HG03442 (cell line): ENCODE data around the gene PRXL2B.
"Not testable (repeated sequence)": the region's sequence is repeated elsewhere in the genome, so short reads cannot be mapped to it uniquely, and the experiment has no call there.

Experiments
- ATAC-seq: cut with Tn5 transposase; IDR thresholded peaks from one replicate; pipeline ENCODE4 v1.9.1; 2021; ENCODE audit warnings: mild to moderate bottlenecking, moderate library complexity; ENCODE audit not compliant: unreplicated experiment

The PRXL2B gene

DNA sequence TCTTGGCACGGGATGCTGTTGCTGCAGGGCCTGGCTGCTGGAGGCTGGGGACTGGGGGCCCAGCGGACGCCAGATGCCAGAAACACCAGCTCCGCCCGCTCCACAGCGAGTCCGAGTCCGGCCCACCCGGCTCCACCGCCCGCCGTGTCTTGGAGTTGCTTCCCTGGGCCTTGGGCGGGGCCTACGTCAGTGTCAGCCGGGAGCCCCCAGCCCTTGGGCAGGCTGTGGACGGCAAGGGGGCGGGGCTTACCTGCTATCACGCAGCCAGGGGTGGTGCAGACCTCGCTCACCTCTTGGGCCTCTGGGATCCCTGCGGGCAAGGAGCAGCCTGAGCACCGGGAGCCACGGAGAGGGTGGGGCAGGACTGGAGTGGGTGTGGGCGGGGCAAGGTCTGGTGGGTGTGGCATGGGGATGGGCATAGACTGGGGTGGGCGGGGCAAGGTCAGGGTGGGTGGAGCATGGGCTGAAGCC lies 24.5 kb downstream of the PRXL2B start:
- ATAC-seq, result no peak

DNA sequence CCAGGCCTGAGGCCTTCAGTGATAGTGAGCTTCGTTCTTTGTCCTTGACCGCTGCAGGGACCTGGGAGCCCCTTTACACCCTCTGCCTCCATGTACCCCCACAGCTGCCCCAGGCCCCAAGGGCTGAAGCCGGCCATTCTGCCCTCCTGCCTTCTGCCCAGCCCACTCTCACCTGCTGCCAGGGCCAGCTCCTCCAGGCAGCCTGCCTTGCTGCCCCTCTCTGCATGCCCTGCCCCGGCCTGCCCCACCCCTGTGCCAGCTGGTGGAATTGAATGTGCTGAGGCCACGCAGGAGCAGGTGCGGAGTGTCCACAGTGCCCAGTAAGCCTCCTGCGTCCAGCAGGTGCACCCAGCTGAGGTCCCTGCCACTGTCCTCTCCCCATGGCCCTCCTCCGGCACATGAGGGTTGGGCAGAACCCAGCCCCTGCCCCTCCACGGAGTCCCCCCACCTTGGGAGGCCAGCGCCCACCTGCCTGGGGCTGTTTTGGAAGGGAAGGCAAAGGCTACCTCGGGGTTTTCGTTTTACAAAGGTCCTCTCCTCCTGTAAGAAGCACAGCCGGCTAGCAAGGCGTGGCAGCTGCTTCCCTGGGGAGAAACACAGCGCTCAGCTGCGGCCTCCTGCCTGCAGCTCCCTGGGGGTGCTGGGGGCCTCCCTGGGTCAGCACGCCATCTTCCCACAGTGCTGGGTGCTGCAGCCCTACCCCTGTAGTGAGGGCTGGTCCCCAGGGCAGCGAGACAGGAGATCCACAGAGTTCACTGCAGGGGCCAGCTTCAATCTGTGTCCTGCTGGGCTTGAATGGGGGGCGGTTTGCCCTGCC lies 25.3 kb downstream of the PRXL2B start:
- ATAC-seq, result no peak

DNA sequence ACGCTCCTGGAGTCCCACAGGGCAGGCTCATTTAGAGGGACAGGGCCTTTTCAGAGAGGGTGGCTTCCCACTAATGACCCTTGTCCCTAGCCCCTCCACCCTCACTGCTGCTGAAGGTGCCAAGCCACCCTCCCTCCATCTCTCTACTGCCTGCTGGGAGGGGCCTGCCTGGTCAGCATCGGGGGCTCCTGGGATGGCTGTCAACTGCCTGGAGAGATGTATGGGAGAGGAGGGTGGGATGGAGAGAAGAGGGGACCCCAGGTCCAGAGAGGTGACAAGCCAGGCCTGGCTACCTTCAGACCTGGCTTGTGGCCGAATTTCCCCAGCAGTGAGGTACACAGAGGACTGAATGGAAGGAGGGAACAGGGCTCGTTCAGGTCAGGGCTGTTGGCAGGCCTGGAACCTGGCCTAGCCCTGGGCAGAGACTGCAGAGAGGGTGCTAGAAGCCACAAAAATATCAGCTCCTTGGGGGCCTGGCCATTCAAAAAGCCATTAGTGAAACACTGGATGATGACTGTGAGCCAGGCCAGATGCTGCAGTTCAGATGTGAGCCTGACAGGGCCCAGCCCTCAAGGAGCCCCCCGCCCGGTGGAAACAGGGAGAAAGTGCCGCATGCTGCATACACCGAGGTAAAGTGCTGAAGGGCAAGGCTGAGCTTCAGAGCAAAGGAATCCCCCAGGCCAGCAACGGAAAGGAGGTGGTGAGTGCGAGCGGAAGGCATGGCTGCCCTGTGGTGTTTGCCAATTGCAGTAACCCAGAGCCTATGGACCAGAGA lies 26.2 kb downstream of the PRXL2B start:
- no peak for ATAC-seq

DNA sequence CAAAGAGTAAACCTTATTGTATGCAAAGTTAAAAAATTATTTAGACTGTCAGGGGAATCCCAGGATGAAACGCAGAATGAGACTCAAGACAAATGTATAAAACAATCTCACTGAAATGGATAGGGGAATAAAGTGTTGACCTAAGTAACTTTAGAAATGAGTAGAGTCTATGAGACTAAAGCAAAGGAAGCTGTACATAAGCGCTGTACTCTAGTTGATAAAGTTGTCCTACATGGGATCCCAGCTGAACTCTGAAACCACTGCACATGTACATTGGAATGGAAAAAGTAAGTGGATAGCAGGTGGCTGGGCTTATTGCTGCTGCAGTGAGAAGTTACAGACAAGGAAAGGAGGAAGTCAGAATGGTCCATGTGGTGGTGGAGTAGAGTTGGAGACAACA lies 27.6 kb downstream of the PRXL2B start:
- no peak for ATAC-seq

DNA sequence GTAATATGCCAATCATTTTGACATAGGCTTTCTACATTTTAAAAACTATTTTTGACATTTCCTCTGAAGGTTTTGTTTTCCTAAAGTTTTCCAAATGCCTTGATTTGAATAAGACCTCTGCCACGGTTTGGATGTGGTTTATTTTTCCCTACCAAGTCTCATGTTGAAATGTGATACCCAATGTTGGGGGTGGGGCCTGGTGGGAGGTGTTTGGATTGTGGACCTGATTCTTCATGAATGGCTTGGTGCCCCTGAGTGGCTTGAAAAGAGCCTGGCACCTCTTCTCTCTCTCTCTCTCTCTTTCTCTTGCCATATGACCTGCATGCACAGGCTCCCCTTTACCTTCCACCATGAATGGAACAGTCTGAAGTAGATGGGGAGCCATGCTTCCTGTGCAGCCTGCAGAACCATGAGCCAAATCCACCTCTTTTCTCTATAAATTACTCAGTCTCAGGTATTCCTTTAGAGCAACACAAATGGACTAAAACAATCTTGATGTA lies 31.4 kb downstream of the PRXL2B start:
- no peak for ATAC-seq

DNA sequence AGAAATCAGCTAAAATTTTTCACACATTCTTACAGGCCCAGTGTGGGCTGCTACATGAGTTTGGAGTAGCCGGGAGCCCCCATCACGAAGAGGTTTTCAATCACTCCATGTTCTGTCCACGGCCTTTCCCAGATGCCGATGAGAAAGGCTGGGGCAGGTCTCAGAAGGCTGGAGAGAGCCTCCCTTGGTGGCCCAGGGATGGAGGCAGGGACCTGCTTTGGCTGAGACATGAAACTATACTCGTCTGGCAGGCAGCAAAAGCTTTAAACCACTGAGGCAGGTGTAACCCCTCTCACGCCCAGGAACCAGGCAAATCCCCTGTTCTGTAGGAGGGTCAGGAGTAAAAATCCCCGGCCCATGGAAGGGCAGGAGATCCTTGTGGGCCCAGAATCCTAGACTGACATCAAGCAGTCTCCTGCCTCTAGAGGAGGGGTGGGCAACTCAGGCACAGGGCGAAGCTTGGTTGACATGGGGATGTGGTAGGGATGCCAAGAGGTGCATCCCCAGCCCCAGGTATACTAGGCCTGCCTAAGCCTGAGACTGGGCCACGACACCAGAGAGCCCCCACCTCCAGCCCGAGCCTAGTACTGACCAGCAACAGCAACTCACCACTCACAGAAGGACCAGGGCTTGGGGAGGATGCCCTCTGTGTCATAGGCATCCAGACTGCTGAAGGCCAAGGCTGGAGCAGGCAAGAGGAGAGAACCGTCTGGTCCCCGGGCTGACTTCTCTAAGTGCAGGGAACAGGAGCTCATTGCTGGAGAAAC lies 37.2 kb downstream of the PRXL2B start:
- ATAC-seq, result no peak

DNA sequence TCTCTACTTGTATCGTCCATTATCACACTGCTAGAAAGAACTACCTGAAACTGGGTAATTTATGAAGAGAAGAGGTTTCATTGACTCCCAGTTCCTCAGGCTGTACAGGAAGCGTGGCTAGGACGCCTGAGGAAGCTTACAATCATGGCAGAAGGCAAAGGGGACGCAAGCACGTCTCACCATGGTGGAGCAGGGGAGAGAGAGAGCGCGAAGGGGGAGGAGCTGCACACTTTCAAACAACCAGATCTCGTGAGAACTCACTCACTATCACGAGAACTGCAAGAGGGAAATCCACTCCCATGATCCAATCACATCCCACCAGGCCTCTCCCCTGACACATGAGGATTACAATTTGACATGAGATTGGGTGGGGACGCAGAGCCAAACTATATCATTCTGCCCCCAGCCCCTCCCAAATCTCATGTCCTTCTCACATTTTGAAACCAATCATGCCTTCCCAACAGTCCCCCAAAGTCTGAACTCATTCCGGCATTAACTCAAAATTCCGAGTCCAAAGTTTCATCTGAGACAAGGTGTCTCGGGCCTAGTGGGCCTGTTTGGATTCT lies 38.2 kb downstream of the PRXL2B start:
- no peak for ATAC-seq

DNA sequence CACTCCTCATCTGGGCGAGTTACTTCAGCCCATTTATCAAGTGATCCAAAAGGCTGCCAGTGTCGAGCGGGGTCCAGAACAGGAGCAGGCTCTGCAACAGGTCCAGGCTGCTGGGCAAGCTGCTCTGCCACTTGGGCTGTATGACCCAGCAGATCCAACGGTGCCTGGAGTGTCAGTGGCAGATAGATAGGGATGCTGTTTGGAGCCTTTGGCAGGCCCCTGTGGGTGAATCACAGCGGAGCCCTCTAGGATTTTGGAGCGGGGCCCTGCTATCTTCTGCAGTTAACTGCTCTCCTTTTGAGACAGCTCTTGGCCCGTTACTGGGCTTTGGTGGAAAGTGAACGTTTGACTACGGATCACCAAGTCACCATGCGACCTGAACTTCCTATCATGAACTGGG lies 38.7 kb downstream of the PRXL2B start:
- ATAC-seq, result no peak

DNA sequence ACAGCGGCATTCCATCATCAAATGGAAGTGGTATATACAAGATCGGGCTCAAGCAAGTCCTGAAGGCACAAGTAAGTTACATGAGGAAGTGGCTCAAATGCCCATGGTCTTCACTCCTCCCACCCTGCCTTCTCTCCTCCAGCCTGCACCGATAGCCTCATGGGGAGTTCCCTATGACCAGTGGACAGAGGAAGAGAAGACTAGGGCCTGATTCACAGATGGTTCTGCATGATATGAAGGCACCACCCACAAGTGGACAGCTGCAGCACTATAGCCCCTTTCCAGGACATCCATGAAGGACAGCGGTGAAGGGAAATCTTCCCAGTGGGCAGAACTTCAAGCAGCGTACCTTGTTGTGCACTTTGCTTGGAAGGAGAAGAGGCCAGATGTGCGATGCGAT lies 39.2 kb downstream of the PRXL2B start:
- not testable (repeated sequence) for ATAC-seq

DNA sequence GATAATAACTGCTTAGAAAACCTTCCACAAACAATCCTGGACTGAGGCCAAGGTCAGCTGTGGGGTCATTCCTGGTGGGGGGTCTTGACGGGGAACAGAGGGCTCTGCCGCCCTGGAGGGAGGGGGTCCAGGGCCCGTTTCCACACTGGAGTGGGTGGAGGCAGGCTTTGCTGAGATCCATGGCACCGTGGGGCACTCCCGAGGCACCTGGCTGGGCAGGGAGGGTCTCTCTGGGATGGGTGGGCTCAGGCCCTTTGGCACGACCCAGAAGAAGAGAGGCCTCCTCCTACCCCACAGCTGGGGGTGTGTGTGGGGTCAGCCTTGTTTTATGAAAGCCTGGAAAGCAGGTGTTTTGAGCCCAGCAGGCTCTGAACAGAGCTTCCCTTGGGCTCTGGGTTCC lies 41.2 kb downstream of the PRXL2B start:
- ATAC-seq, result no peak

DNA sequence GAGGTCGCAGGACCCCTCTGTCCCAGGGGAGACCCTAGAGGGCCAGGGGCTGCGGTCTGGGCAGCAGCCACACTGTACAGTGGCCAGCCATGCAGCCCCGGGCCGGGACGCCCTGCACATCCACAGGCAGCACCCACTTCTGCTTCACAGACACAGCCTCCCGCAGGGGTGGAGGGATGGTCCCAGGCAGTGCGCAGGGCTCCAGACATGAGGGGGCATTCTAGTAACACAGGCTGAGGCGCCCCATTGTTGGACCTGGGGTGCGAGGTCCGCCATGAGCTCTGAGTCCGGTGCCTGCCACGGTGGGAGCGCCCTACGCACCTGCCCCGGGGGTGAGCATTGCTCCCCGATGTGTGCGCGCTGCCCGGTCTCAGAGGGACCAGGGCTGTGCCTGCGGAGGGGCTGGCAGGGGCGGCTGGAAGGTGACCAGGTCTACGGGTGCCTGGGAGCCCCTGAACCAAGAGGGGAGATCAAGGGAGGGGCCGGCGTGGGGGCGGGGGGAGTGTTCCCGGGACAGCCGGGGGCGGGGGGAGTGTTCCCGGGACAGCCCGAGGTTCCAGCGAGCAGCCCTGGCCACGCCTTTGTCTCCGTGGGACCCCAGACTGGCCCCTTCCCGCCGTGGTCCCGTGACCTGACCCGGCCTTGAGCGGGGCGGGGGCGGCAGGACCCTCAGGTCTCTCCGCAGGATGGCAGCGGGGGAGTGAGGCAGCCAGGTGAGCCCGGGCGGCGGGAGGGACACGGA lies 41.8 kb downstream of the PRXL2B start:
- ATAC-seq, result no peak

DNA sequence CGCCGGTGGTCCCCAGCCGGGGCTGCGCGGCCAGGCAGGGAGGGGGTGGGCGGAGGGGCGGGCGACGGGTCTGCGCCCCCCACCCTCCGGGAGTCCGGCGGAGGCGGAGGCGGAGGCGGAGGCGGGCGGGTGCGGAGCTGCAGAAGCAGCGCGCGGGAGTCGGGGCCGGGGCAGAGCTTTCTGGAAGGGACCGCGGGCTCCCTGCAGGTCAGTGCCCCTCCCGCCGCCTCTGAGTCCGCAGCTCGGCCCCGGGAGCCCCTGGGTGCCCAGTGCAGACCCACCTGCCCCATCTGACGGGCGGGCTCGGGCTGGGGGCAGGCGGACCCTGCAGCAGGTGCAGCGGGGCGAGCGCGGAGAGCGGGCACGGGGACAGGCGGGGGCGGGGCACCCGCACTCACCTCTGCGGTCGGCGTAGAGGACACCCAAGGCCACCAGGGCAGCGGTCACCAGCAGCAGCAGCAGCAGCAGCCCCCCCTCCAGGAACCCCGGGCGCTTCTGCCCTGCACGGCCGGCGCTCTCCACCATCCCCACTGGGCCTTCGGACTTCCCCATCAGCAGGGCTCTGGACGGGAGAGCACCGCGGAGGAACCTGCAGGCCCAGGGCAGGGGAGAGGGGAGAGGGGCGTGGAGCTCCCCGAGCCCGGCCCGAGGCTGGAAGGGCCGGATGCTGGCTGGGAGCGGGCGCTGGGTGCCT lies 42.5 kb downstream of the PRXL2B start:
- no peak for ATAC-seq

DNA sequence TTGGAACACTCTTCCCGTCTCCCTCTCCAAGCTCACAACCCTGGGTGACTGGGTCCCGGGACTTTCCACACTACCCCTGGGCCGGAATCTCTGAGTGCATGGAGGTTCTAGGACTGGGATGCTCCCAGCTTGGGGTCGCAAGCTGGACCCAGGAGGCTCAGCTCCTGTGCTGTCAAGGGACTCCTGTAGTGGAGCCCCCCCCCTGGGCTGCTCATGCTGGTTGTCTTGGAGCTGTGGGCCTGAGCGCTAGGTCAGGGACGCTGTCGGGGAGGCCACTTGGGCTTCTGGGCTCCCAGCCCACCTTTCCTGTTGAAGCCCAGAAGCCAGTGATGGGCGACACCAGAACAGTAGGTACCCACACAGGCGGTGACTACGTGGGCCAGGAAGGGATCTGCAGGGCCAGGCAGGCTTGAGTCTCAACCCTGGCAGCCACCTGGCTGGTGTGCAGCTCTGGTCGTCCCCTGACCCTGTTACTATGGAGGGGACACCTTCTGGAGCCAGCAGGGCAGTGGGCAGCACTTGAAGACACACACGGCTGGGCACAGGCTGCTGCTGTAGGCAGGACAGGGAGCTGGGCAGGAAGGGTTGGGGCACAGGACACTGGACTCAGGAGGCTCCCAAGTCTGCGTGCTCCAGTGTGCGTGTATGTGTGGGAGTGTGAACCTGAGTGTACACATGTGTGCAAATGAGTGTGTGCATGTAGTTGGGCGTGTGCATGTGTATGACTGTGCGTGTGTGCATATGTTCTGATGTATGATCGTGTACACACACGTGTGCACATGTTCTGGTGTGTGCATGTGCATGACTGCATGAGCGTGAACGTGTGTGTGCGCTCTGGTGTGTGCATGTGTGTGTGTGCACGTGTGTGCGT lies 43.3 kb downstream of the PRXL2B start:
- ATAC-seq, result no peak

DNA sequence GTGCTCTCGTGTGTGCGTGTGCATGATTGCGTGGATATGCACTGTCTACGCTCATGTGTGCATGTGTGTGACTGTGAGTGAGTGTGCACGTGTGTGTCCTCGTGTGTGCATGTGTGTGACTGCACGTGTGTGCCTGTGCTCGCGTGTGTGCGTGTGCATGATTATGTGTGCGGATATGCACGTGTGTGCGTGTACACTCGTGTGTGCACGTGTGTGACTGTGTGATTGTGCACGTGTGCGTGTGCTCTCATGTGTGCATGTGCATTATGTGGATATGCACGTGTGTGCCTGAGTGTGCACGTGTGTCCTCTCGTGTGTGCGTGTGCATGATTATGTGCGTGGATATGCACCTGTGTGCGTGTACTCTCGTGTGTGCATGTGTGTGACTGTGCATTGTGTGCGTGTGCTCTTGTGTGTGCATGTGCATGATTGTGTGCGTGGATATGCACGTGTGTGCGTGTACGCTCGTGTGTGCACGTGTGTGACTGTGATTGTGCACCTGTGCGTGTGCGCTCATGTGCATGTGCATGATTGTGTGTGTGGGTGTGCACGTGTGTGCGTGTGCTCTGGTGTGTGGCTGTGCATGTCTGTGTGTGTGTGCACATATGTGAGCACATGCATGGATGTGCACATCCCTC lies 44.0 kb downstream of the PRXL2B start:
- no peak for ATAC-seq

DNA sequence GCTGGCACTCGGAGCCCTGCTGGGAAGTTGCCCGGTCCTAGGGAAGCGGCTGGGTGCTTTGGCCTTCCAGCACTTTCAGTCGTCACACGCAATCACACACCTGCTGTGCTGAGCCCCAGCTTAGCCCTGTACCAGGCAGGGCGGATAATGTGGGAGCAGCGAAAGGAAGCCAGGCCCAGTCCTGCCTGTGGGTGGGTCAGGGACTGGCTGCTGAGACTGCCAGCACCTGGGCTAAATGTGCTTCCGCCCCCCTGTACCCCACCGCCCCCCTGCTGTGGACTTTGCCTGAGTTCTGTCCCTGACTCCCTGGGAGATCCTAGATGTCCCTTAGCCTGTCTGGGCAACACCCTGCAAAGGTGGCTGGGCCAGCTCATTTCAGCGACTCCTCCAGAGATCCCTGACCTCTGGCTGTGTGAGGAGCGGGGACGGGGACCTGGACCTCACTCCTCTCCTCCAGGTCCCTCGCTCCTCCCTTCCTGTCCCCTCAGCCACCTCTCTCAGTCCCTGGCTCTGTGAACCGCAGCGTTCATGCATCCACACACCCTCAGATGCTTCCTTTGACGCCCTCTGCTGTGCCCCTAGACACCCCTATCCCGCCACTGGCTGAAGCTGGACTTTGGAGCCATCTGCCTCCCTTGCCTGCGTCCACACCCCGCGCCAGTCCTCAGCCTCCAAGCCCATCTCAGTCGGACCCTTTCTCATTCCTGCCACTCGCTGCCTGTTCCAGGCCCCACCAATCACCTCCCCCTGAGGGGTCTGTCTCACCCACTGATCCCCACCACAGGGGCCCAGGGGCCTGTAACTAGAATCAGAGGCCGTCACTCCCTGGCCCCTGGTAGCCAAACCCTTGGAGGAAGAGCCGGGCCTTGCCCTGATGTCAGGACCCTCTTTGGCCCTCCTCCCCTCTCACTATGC lies 44.8 kb downstream of the PRXL2B start:
- no peak for ATAC-seq

DNA sequence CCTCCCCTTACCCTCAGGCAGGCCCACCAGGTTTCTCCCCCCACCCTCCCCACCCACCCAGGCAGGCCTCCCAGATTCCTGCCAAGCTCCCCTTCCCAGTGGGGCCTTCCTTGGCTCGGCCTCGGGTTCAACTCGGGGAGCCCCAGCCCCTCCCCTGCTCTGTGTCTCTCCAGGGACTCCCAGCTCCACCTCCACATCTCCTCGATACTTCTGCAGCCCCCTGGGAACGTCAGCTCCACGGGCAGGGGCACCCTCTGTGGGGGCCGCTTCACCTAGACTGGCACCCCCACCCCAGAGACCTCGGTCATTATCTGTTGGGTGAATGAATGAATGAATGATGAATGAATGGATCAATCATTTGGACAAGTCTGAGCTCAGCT lies 45.5 kb downstream of the PRXL2B start:
- ATAC-seq, result no peak
